Mesenchymal stem cell (in vitro differentiated cells and primary cell): ENCODE measurements around the gene MUC20.

ENCODE experiments used
- DNase-seq: peaks from one replicate; pipeline ENCODE4 v3.0.0-alpha.2; 2013
- H2AFZ ChIP-seq: one replicate; pipeline ENCODE4 v1.6.1; 2013; ENCODE audit warnings: low read depth, mild to moderate bottlenecking, control low read depth, inconsistent platforms, low read length, moderate library complexity
- H2AK5ac ChIP-seq: 2 replicates; pipeline ENCODE4 v1.6.1; 2013; ENCODE audit warnings: low read length, moderate library complexity, mild to moderate bottlenecking, inconsistent platforms; ENCODE audit not compliant: severe bottlenecking
- H2BK120ac ChIP-seq: one replicate; pipeline ENCODE4 v1.6.1; 2013; ENCODE audit warnings: low read depth, mild to moderate bottlenecking, inconsistent platforms, low read length, moderate library complexity
- H2BK12ac ChIP-seq, 2 experiments: one replicate each; pipeline ENCODE4 v1.6.1; 2013; ENCODE audit warnings: inconsistent platforms in 2 of 2, low read length in 2 of 2, mild to moderate bottlenecking in 2 of 2, moderate library complexity in 2 of 2, control low read depth in 1 of 2
- H2BK15ac ChIP-seq: one replicate; pipeline ENCODE4 v1.6.1; 2013; ENCODE audit warnings: mild to moderate bottlenecking, low read depth, inconsistent platforms; ENCODE audit not compliant: poor library complexity, severe bottlenecking
- H2BK5ac ChIP-seq: 2 replicates; pipeline ENCODE4 v1.6.1; 2013; ENCODE audit warnings: low read depth, mild to moderate bottlenecking, low read length, control low read depth, inconsistent platforms; ENCODE audit not compliant: poor library complexity, severe bottlenecking
- H3K14ac ChIP-seq, 2 experiments: one replicate each; pipeline ENCODE4 v1.6.1; 2013; ENCODE audit warnings: inconsistent platforms in 2 of 2, low read length in 2 of 2, control low read depth in 1 of 2, mild to moderate bottlenecking in 1 of 2, moderate library complexity in 1 of 2
- H3K18ac ChIP-seq, 2 experiments: one replicate each; pipeline ENCODE4 v1.6.1; 2013; ENCODE audit warnings: inconsistent platforms in 2 of 2, low read length in 2 of 2, control low read depth in 1 of 2, low read depth in 1 of 2, mild to moderate bottlenecking in 1 of 2
- H3K23ac ChIP-seq, 2 experiments: one replicate each; pipeline ENCODE4 v1.6.1; 2013; ENCODE audit warnings: inconsistent platforms in 2 of 2, low read length in 2 of 2, mild to moderate bottlenecking in 2 of 2, moderate library complexity in 2 of 2, control low read depth in 1 of 2
- H3K27ac ChIP-seq: 2 replicates; pipeline ENCODE4 v1.5.1; 2013; ENCODE audit warnings: mild to moderate bottlenecking, moderate library complexity, low read length, control low read depth, inconsistent platforms; ENCODE audit not compliant: poor library complexity, severe bottlenecking
- H3K27me3 ChIP-seq, 2 experiments: 2 replicates each; pipeline versions ENCODE4 v1.6.1 to v1.7.0; 2013; ENCODE audit warnings: low read length in 2 of 2, mild to moderate bottlenecking in 2 of 2, moderate library complexity in 2 of 2, control low read depth in 1 of 2, inconsistent platforms in 1 of 2; ENCODE audit not compliant: control insufficient read depth in 1 of 2, insufficient read depth in 1 of 2
- H3K36me3 ChIP-seq, 2 experiments: 2 replicates each; pipeline versions ENCODE4 v1.6.1 to v1.7.0; 2013; ENCODE audit warnings: low read length in 2 of 2, control low read depth in 1 of 2, inconsistent platforms in 1 of 2, low read depth in 1 of 2, mild to moderate bottlenecking in 1 of 2; ENCODE audit not compliant: insufficient read depth in 2 of 2, control insufficient read depth in 1 of 2
- H3K4ac ChIP-seq, 2 experiments: one replicate each; pipeline ENCODE4 v1.6.1; 2013; ENCODE audit warnings: inconsistent platforms in 2 of 2, low read length in 2 of 2, mild to moderate bottlenecking in 2 of 2, moderate library complexity in 2 of 2, control low read depth in 1 of 2, low read depth in 1 of 2
- H3K4me1 ChIP-seq: 2 replicates; pipeline ENCODE4 v1.6.1; 2013; ENCODE audit warnings: low read depth, low read length, control low read depth; ENCODE audit not compliant: control insufficient read depth, insufficient read depth
- H3K4me2 ChIP-seq: 2 replicates; pipeline ENCODE4 v1.6.1; 2013; ENCODE audit warnings: low read length, mild to moderate bottlenecking, inconsistent platforms; ENCODE audit not compliant: poor library complexity, severe bottlenecking
- H3K4me3 ChIP-seq, 2 experiments: 2 replicates each; pipeline versions ENCODE4 v1.5.1 to v1.7.0; 2013; ENCODE audit warnings: low read length in 2 of 2, mild to moderate bottlenecking in 2 of 2, control low read depth in 1 of 2, low read depth in 1 of 2; ENCODE audit not compliant: insufficient read depth in 1 of 2
- H3K79me1 ChIP-seq: replicated peaks from 2 replicates; pipeline ENCODE4 v1.6.1; 2013; ENCODE audit warnings: mild to moderate bottlenecking, control low read depth, low read length, inconsistent platforms; ENCODE audit not compliant: poor library complexity, severe bottlenecking
- H3K9ac ChIP-seq: 2 replicates; pipeline ENCODE4 v1.7.0; 2013; ENCODE audit warnings: mild to moderate bottlenecking, low read length, moderate library complexity
- H3K9me3 ChIP-seq: 2 replicates; pipeline ENCODE4 v1.7.0; 2013; ENCODE audit warnings: mild to moderate bottlenecking, low read length; ENCODE audit not compliant: control insufficient read depth
- H4K8ac ChIP-seq: one replicate; pipeline ENCODE4 v1.6.1; 2013; ENCODE audit warnings: inconsistent platforms, mild to moderate bottlenecking, low read length, moderate library complexity
- H4K91ac ChIP-seq: one replicate; pipeline ENCODE4 v1.6.1; 2013; ENCODE audit warnings: mild to moderate bottlenecking, low read length, inconsistent platforms
- WGBS: methylation state at CpG from one replicate; pipeline ENCODE4 v1.1.7; 2013; ENCODE audit warnings: mixed read lengths; 5-methylcytosine and 5-hydroxymethylcytosine counted together

The MUC20 gene

DNA sequence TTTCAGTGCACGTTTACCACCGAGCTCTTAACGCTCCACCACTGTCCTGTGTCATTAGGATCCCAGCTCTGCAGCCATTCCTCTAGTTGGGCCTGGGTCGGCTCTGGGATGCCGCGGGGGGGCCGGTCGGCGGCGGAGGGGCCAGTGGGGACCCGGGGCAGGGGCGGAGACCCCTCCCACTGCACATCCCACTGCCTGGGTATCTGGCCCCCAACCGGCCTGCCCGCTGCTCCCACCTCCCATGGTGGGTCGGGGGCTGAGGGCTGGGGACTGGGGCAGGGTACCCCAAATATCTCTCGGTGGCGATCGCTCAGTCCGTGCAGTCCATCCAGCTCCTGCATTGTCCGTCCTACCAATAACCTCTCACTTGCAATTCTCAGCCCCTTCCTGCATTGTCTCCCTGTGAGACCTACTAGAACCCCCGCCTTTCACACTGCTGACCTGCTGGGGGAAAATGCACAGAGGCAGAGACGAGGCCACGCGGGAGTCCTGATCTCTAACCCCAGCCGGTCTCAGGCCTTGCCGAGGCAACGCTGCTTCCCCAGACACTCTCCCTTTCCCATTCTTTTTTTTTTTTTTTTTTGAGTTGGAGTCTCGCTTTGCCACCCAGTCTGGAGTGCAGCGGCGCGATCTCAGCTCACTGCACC lies 24.0 kb upstream of the MUC20 start:
- H2BK12ac ChIP-seq = no peak overlapping the region
- no peak overlapping the region for H3K14ac ChIP-seq
- no peak overlapping the region for H3K4ac ChIP-seq
- no peaks in the 10 kb centered on the region for H3K27me3 ChIP-seq
- WGBS = 89% methylated on average over 30 of the region's 31 CpGs
- H3K4me3 ChIP-seq = no peak overlapping the region
- H2BK120ac ChIP-seq = no peak overlapping the region
- H3K4me1 ChIP-seq = peaks cover 7% of the 10 kb centered on the region
- no peak overlapping the region for H3K23ac ChIP-seq
- H2AK5ac ChIP-seq = no peak overlapping the region
- no peak overlapping the region for H3K4me2 ChIP-seq
- H4K8ac ChIP-seq = no peak overlapping the region
- peak overlapping the region; percentile 50 for H2BK15ac ChIP-seq
- no peak for DNase-seq
- H2AFZ ChIP-seq = no peak overlapping the region
- H3K79me1 ChIP-seq = peaks cover 2% of the 10 kb centered on the region
- peaks cover 28 to 49% of the 10 kb centered on the region in 2 experiments for H3K36me3 ChIP-seq
- H3K9me3 ChIP-seq = no peaks in the 10 kb centered on the region
- no peak overlapping the region for H2BK5ac ChIP-seq
- H4K91ac ChIP-seq = no peak overlapping the region
- H3K9ac ChIP-seq = no peak overlapping the region
- no peak overlapping the region for H3K18ac ChIP-seq
- no peak overlapping the region for H3K27ac ChIP-seq

DNA sequence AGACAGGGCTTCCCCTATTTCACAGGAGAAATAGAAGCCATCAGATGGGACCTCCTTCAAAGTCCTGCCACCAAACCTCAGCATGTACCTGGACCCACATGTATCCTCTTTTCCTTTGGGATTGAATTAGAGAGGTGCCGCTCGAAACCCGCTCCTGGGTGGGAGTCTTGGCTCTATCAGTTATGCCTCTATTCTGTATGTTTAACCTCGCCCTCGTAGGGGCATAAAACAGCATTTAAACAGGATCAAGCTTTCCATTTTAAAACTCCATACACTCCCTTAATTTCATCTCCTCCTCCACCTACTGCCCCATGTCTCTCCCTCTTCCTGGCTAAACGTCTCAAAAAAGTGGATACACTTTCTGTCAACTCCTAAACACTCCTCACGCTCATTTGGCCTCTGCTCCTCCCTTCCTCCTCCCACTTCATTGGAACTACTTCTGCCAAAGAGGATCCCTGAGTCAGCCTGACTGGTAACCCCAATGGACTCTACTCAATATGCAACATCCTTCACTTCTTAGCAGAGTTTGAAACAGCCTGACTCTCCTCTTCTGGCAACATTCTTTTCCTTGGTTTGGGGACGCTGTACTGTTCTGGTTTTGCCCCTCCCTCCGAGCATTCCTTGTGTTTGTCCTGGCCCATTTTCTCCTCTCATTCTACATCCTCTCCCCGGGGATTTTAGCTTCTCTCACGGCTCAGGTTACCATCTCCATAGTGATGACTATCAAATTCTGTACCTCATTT lies 23.0 kb upstream of the MUC20 start:
- peak overlapping the region; percentile 47 for H3K9ac ChIP-seq
- H3K36me3 ChIP-seq = peaks cover 21 to 39% of the 10 kb centered on the region in 2 experiments
- H3K4ac ChIP-seq = no peak overlapping the region
- H3K9me3 ChIP-seq = no peaks in the 10 kb centered on the region
- H3K23ac ChIP-seq = no peak overlapping the region
- no peak overlapping the region for H2BK120ac ChIP-seq
- no peak overlapping the region for H4K8ac ChIP-seq
- no peak overlapping the region for H2AK5ac ChIP-seq
- H3K79me1 ChIP-seq = peaks cover 2% of the 10 kb centered on the region
- H4K91ac ChIP-seq = peak overlapping the region; percentile 14
- H2BK15ac ChIP-seq = no peak overlapping the region
- peaks cover 7% of the 10 kb centered on the region for H3K4me1 ChIP-seq
- peak overlapping the region in 1 of 2 experiments; percentile 40 for H3K4me3 ChIP-seq
- no peak overlapping the region for H2BK5ac ChIP-seq
- no peak overlapping the region for H2AFZ ChIP-seq
- H3K18ac ChIP-seq = no peak overlapping the region
- H2BK12ac ChIP-seq = no peak overlapping the region
- no peak overlapping the region for H3K4me2 ChIP-seq
- H3K27ac ChIP-seq = no peak overlapping the region
- 65% methylated on average over 11 of the region's 11 CpGs for WGBS
- peak; percentile 79 for DNase-seq
- H3K14ac ChIP-seq = no peak overlapping the region
- H3K27me3 ChIP-seq = no peaks in the 10 kb centered on the region

DNA sequence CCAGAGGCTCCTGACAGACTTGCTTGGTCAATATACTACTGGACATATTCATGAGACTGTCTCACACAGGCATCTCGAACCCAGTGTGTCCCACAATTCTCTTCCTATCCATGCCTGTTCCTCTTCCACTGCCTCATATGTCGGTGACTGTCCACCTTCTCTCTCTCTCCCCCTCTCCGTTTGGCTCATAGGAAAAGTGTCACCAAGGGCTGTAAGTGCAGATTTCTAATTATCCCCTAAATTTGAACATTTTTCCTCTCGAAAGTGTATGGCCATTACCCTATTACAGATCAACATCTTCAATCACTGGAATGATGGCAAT lies 22.5 kb upstream of the MUC20 start:
- Histone ChIP-seq H3K23ac (no peak overlapping the region), H4K8ac (no peak overlapping the region)
- WGBS = 85% methylated on average over 4 of the region's 4 CpGs

DNA sequence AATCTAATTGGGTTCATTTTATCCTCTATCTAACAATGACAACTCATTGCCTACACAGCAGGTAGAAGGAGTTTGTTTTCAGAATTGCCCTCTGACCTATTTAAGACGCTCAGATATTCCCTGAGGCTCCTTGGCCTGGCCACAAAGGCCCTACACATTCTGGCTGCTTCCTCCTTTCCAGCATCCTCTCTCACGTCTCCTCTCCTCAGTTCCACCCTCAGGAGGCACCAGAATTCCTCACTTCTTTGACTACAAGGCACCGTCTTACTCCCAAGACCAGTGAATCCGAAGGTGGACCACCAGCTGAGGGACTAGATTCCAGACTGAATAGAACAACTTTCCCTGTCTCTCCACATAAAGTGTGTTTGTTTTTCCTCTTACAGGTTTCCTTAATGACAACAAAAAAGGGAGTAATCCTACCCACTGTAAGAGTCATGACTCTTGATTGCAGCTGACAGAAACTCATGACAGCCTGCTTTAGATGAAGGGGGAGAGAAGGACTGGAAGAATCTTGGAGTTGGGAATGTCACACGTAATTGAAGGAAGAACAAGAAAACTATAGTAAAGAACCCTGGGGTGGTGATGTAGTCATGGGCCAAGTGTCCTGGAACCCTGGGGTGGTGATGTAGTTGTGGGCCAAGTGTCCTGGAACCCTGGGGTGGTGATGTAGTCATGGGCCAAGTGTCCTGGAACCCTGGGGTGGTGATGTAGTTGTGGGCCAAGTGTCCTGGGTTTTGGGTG lies 22.0 kb upstream of the MUC20 start:
- no peak overlapping the region for H3K27ac ChIP-seq
- 70% methylated on average over 5 of the region's 5 CpGs for WGBS
- peak overlapping the region; percentile 47 for H3K9ac ChIP-seq
- no peak overlapping the region for H2BK5ac ChIP-seq
- H3K14ac ChIP-seq = no peak overlapping the region
- no peak for DNase-seq
- H3K4me3 ChIP-seq = peak overlapping the region in 1 of 2 experiments; percentile 40
- H3K4me1 ChIP-seq = peaks cover 7% of the 10 kb centered on the region
- no peak overlapping the region for H3K23ac ChIP-seq
- H3K4me2 ChIP-seq = no peak overlapping the region
- no peak overlapping the region for H3K18ac ChIP-seq
- no peak overlapping the region for H2AK5ac ChIP-seq
- no peak overlapping the region for H4K91ac ChIP-seq
- H3K36me3 ChIP-seq = peaks cover 20 to 30% of the 10 kb centered on the region in 2 experiments
- H3K79me1 ChIP-seq = peaks cover 2% of the 10 kb centered on the region
- H3K4ac ChIP-seq = no peak overlapping the region
- H2BK120ac ChIP-seq = no peak overlapping the region
- no peaks in the 10 kb centered on the region for H3K9me3 ChIP-seq
- H2BK12ac ChIP-seq = no peak overlapping the region
- H2AFZ ChIP-seq = no peak overlapping the region
- no peak overlapping the region for H2BK15ac ChIP-seq
- no peak overlapping the region for H4K8ac ChIP-seq
- H3K27me3 ChIP-seq = no peaks in the 10 kb centered on the region

More for the DNA sequence above, 22.5 kb upstream of the MUC20 start:
- H3K79me1 ChIP-seq = peaks cover 2% of the 10 kb centered on the region
- H2BK12ac ChIP-seq = no peak overlapping the region
- H3K14ac ChIP-seq = no peak overlapping the region
- no peak overlapping the region for H3K18ac ChIP-seq
- H3K4me1 ChIP-seq = peaks cover 7% of the 10 kb centered on the region
- H3K27ac ChIP-seq = no peak overlapping the region
- no peak overlapping the region for H2AK5ac ChIP-seq
- H4K91ac ChIP-seq = no peak overlapping the region
- H2BK5ac ChIP-seq = no peak overlapping the region
- H3K9ac ChIP-seq = peak overlapping the region; percentile 47
- H2AFZ ChIP-seq = no peak overlapping the region
- H3K4ac ChIP-seq = no peak overlapping the region
- no peak overlapping the region for H2BK15ac ChIP-seq
- no peaks in the 10 kb centered on the region for H3K27me3 ChIP-seq
- peaks cover 21 to 35% of the 10 kb centered on the region in 2 experiments for H3K36me3 ChIP-seq
- H2BK120ac ChIP-seq = no peak overlapping the region
- H3K4me2 ChIP-seq = no peak overlapping the region
- H3K4me3 ChIP-seq = peak overlapping the region in 1 of 2 experiments; percentile 40
- H3K9me3 ChIP-seq = no peaks in the 10 kb centered on the region
- DNase-seq = no peak
